CD14-positive monocyte (primary cell): ENCODE data around the gene OSBPL10. TPM values are rescaled to one million over a fixed set of nuclear protein-coding genes. Genes with fewer than 3 reads are reported as not detected.
A peak's percentile ranks its signal among the peaks of the same experiment; 100 is the strongest.

Source experiments
- DNase-seq, 3 donors: peaks; one replicate each; pipeline ENCODE4 v3.0.0-alpha.2; 2011 to 2022
- H2AFZ ChIP-seq: 2 replicates; pipeline ENCODE4 v1.6.0; 2012; ENCODE audit warnings: mild to moderate bottlenecking, low read depth, low read length, inconsistent platforms; ENCODE audit not compliant: insufficient read depth, poor library complexity, severe bottlenecking
- H3K27ac ChIP-seq, 2 donors: 1 replicate in 1 of 2; 2 replicates in 1 of 2; pipeline ENCODE4 v1.5.1; 2012 to 2013; ENCODE audit warnings: low read length in 2 of 2, control low read depth in 1 of 2, inconsistent platforms in 1 of 2, low read depth in 1 of 2, mild to moderate bottlenecking in 1 of 2
- H3K27me3 ChIP-seq, 2 donors: one replicate each; pipeline versions ENCODE4 v1.6.0 to v1.6.1; 2011 to 2013; ENCODE audit warnings: low read length in 2 of 2; ENCODE audit not compliant: control insufficient read depth in 2 of 2, insufficient read depth in 2 of 2
- H3K36me3 ChIP-seq, 2 donors: replicated peaks in 1 of 2; 1 replicate in 1 of 2; 2 replicates in 1 of 2; pipeline versions ENCODE4 v1.5.1 to v1.6.1; 2012 to 2013; ENCODE audit warnings: low read length in 2 of 2, control low read depth in 1 of 2, inconsistent platforms in 1 of 2, mild to moderate bottlenecking in 1 of 2; ENCODE audit not compliant: insufficient read depth in 2 of 2, control insufficient read depth in 1 of 2
- H3K4me1 ChIP-seq, 2 donors: 1 replicate in 1 of 2; 2 replicates in 1 of 2; pipeline versions ENCODE4 v1.5.1 to v1.6.1; 2012 to 2013; ENCODE audit warnings: low read length in 2 of 2, control low read depth in 1 of 2, inconsistent platforms in 1 of 2, mild to moderate bottlenecking in 1 of 2, moderate library complexity in 1 of 2; ENCODE audit not compliant: insufficient read depth in 2 of 2, control insufficient read depth in 1 of 2
- H3K4me2 ChIP-seq: replicated peaks from 2 replicates; pipeline ENCODE3; 2012; ENCODE audit warnings: low read length, moderate library complexity, mild to moderate bottlenecking; ENCODE audit not compliant: poor library complexity, severe bottlenecking; ENCODE audit errors: extremely low read depth
- H3K4me3 ChIP-seq, 3 experiments: fragments of 200-600 bp in 1 of 3; sonication (generic) in 1 of 3; replicated peaks in 1 of 3; 1 replicate in 2 of 3; 2 replicates in 1 of 3; pipeline ENCODE4 v1.5.1; 2011 to 2013; ENCODE audit warnings: low read length in 3 of 3, mild to moderate bottlenecking in 3 of 3, control low read depth in 2 of 3, low read depth in 2 of 3, inconsistent platforms in 1 of 3, moderate library complexity in 1 of 3
- H3K79me2 ChIP-seq: 2 replicates; pipeline ENCODE4 v1.6.0; 2012; ENCODE audit warnings: mild to moderate bottlenecking, control low read depth, inconsistent platforms, low read length, moderate library complexity; ENCODE audit not compliant: insufficient read depth
- H3K9ac ChIP-seq: 2 replicates; pipeline ENCODE4 v1.6.0; 2017; ENCODE audit warnings: low read length, mild to moderate bottlenecking; ENCODE audit not compliant: insufficient read depth, poor library complexity, severe bottlenecking
- H3K9me3 ChIP-seq, 2 donors: replicated peaks in 1 of 2; 1 replicate in 1 of 2; 2 replicates in 1 of 2; pipeline versions ENCODE4 v1.5.1 to v1.6.1; 2012 to 2013; ENCODE audit warnings: low read length in 2 of 2, control low read depth in 1 of 2; ENCODE audit not compliant: control insufficient read depth in 1 of 2, insufficient read depth in 1 of 2
- H4K20me1 ChIP-seq: 2 replicates; pipeline ENCODE4 v1.6.0; 2012; ENCODE audit warnings: mild to moderate bottlenecking, low read length, control low read depth, moderate library complexity; ENCODE audit not compliant: insufficient read depth
- H3K27ac Mint-ChIP-seq, 7 donors: one replicate each; pipeline ENCODE4 v1.8.0; 2020; ENCODE audit warnings: mild to moderate bottlenecking in 7 of 7, mixed read lengths in 7 of 7, moderate library complexity in 6 of 7, inconsistent platforms in 2 of 7
- H3K27me3 Mint-ChIP-seq, 3 donors: one replicate each; pipeline ENCODE4 v1.8.0; 2021 to 2022; ENCODE audit warnings: low read depth in 3 of 3, mild to moderate bottlenecking in 3 of 3, mixed read lengths in 3 of 3, moderate library complexity in 3 of 3, inconsistent platforms in 1 of 3
- H3K36me3 Mint-ChIP-seq, 2 donors: one replicate each; pipeline ENCODE4 v1.8.0; 2020; ENCODE audit warnings: mixed read lengths in 2 of 2, inconsistent platforms in 1 of 2, mild to moderate bottlenecking in 1 of 2
- H3K4me1 Mint-ChIP-seq: one replicate; pipeline ENCODE4 v1.8.0; 2020; ENCODE audit warnings: mild to moderate bottlenecking, mixed read lengths
- H3K4me3 Mint-ChIP-seq, 2 donors: one replicate each; pipeline ENCODE4 v1.8.0; 2020; ENCODE audit warnings: mild to moderate bottlenecking in 2 of 2, mixed read lengths in 2 of 2, moderate library complexity in 1 of 2
- H3K9me3 Mint-ChIP-seq, 7 donors: one replicate each; pipeline ENCODE4 v1.8.0; 2020 to 2022; ENCODE audit warnings: mixed read lengths in 7 of 7, mild to moderate bottlenecking in 6 of 7, moderate library complexity in 6 of 7, inconsistent platforms in 2 of 7
- CTCF ChIP-seq: fragments of 200-600 bp; IDR thresholded peaks from one replicate; pipeline ENCODE4 v1.8.0; 2022; ENCODE audit warnings: antibody characterized with exemption, mild to moderate bottlenecking
- WGBS: methylation state at CpG from one replicate; pipeline ENCODE4 v1.1.5; 2013; ENCODE audit warnings: missing lambda C conversion rate; ENCODE audit not compliant: insufficient coverage; 5-methylcytosine and 5-hydroxymethylcytosine counted together
- intact Hi-C, 2 donors: fragments of 100-400 bp; cut with micrococcal nuclease; formaldehyde crosslinking; loops; one replicate each; pipeline versions ENCODE4 v1.15.0 to v1.15.1; 2023
- polyA plus RNA-seq, 3 donors: library from polyadenylated mRNA; depleted of rRNA in 1 of 3; unstranded in 2 of 3; stranded (reverse) in 1 of 3; fragments of 300-500 nt in 2 of 3; fragments of >200 nt in 1 of 3; fragmentation: Illumina TruSeq in 2 of 3; gene quantifications; 1 replicate in 2 of 3; 2 replicates in 1 of 3; pipeline ENCODE4 v1.2.3, GENCODE V29; 2012 to 2021

The OSBPL10 gene
- polyA plus RNA-seq, 3 donors, result 0.03 TPM; not detected in 2

GRCh38 chr3:31661993-31662670, 318.9 kb downstream of the OSBPL10 start:
- H3K27me3 Mint-ChIP-seq, result peaks cover 0 to 3% (median 0%) of the 10 kb centered on the region in 3 donors
- Histone ChIP-seq H2AFZ (no peak overlapping the region), H3K9me3 (peaks cover 0 to 9% of the 10 kb centered on the region in 2 donors), H3K4me2 (no peak overlapping the region), H3K27ac (no peak overlapping the region), H3K36me3 (no peaks in the 10 kb centered on the region), H3K9ac (no peak overlapping the region), H3K4me1 (no peaks in the 10 kb centered on the region), H3K27me3 (no peaks in the 10 kb centered on the region), H4K20me1 (no peaks in the 10 kb centered on the region), H3K79me2 (no peaks in the 10 kb centered on the region), H3K4me3 (no peak overlapping the region)
- peaks cover 2 to 14% (median 7%) of the 10 kb centered on the region in 7 donors for H3K9me3 Mint-ChIP-seq
- no peaks in the 10 kb centered on the region for H3K36me3 Mint-ChIP-seq
- no peak overlapping the region for H3K27ac Mint-ChIP-seq
- peaks cover 2% of the 10 kb centered on the region for H3K4me1 Mint-ChIP-seq
- TF ChIP-seq CTCF, result no peak
- peak in 2 of 3 donors; percentile 6 to 33 for DNase-seq
- intact Hi-C loops, result no loop called here
- 85% methylated on average over 4 of the region's 5 CpGs for WGBS
- no peak overlapping the region for H3K4me3 Mint-ChIP-seq

GRCh38 chr3:31661286-31661685, 319.8 kb downstream of the OSBPL10 start:
- Histone ChIP-seq H3K27me3 (no peaks in the 10 kb centered on the region), H4K20me1 (no peaks in the 10 kb centered on the region), H2AFZ (no peak overlapping the region), H3K4me3 (no peak overlapping the region), H3K4me1 (no peaks in the 10 kb centered on the region), H3K4me2 (no peak overlapping the region), H3K9ac (no peak overlapping the region), H3K9me3 (peaks cover 0 to 13% of the 10 kb centered on the region in 2 donors), H3K27ac (no peak overlapping the region), H3K36me3 (no peaks in the 10 kb centered on the region), H3K79me2 (no peaks in the 10 kb centered on the region)
- H3K4me1 Mint-ChIP-seq, result peaks cover 2% of the 10 kb centered on the region
- H3K9me3 Mint-ChIP-seq, result peaks cover 6 to 21% (median 9%) of the 10 kb centered on the region in 7 donors
- intact Hi-C loops, result no loop called here
- WGBS, result 60% methylated on average over 2 of the region's 5 CpGs
- no peak for TF ChIP-seq CTCF
- DNase-seq, result no peak
- peaks cover 0 to 3% (median 0%) of the 10 kb centered on the region in 3 donors for H3K27me3 Mint-ChIP-seq
- no peak overlapping the region for H3K4me3 Mint-ChIP-seq
- no peaks in the 10 kb centered on the region for H3K36me3 Mint-ChIP-seq
- H3K27ac Mint-ChIP-seq, result peak overlapping the region in 1 of 7 donors; percentile 31
